Heart left ventricle (tissue), 13 donors: ENCODE results near the gene CALM1.

ENCODE experiments used
- POLR2A ChIP-seq, 2 donors: fragments of 450-650 bp; IDR thresholded peaks; one replicate each; pipeline ENCODE4 v1.6.1; 2017; ENCODE audit warnings: antibody characterized with exemption in 2 of 2, mild to moderate bottlenecking in 2 of 2, moderate library complexity in 2 of 2
- TF ChIP-seq, protein P1 (sequence below), 12 donors: fragments of 200-600 bp; sonication (generic) in 4 of 12; IDR thresholded peaks; one replicate each; pipeline versions ENCODE4 v1.5.0 to v1.8.0; 2018 to 2022; ENCODE audit warnings: antibody characterized with exemption in 12 of 12, mild to moderate bottlenecking in 5 of 12
- donor health status: ischemic (EF 13 %, LVEDD 7.1; RV severe dilation, severe dysfunction).
- donor health status: DM: no; HTN: yes; CAD: no.
- donor health status: DM: no; HTN: no; CAD: no.
- donor health status: ischemic (EF 25% LVEDD 6.9; RV normal size, moderate dysfunction).
- donor health status: ischemic (EF 25% LVEDD 5.7; RV mildly dilated, moderate dysfunction).
- donor health status: ischemic (EF 35%, LVEDD 5.7; RV mildly dilated, moderate dysfunction).
- donor health status: nonischemic (EF 11% LVEDD 7.7; RV severe dilation, severe dysfunction).
- donor health status: DM: yes; HTN: yes; CAD: no.
- donor health status: PGD.
- donor health status: ischemic (EF 29% LVEDD 5.4; RV normal size, mild dysfunction).
- donor health status: nonischemic (EF 23%, LVEDD 6.1; RV moderate dilation, normal function).

DNA sequence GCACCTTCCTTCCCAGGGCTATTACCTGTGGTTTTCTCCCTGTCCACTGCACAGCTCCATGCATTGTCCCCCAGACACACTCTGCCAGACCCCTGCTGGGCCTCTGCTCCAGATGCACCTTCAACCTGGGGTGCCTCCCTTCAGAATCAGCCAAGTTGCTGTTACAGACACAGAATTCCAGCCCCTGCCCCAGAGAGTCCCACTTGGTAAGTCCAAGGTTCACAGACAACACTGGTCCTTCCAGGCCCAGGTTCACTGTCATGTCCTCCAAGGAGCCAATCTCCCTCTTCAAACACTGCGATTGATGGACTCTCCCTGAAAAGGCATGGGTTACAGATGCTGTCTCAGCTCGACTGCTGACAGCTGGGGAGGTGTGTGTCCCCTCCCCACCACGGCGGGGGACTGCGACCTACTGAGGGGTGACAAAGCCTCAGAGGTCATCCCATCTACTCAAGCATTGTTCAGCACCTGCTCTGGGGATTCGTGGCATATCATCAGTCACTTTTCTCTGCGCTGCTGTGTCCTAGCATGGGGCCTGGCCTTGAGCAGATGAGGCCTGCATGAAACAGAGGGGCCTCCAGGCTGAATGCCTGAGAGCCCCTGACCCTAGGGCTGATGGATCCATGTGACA, 24.3 kb downstream of the CALM1 start:
- TF ChIP-seq, protein P1, sequence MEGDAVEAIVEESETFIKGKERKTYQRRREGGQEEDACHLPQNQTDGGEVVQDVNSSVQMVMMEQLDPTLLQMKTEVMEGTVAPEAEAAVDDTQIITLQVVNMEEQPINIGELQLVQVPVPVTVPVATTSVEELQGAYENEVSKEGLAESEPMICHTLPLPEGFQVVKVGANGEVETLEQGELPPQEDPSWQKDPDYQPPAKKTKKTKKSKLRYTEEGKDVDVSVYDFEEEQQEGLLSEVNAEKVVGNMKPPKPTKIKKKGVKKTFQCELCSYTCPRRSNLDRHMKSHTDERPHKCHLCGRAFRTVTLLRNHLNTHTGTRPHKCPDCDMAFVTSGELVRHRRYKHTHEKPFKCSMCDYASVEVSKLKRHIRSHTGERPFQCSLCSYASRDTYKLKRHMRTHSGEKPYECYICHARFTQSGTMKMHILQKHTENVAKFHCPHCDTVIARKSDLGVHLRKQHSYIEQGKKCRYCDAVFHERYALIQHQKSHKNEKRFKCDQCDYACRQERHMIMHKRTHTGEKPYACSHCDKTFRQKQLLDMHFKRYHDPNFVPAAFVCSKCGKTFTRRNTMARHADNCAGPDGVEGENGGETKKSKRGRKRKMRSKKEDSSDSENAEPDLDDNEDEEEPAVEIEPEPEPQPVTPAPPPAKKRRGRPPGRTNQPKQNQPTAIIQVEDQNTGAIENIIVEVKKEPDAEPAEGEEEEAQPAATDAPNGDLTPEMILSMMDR (IDR thresholded peaks at IDR 0.05): no peak
- TF ChIP-seq POLR2A (IDR thresholded peaks at IDR 0.05): no peak
